GM21825 (cell line): ENCODE results near the gene ZNF576.
"Not testable (repeated sequence)": the region's sequence is repeated elsewhere in the genome, so short reads cannot be mapped to it uniquely, and the experiment has no call there.

Experiments
- ATAC-seq: cut with Tn5 transposase; IDR thresholded peaks from one replicate; pipeline ENCODE4 v1.9.1; 2021; ENCODE audit warnings: mild to moderate bottlenecking, moderate library complexity; ENCODE audit not compliant: unreplicated experiment

Gene ZNF576, protein sequence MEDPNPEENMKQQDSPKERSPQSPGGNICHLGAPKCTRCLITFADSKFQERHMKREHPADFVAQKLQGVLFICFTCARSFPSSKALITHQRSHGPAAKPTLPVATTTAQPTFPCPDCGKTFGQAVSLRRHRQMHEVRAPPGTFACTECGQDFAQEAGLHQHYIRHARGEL

DNA sequence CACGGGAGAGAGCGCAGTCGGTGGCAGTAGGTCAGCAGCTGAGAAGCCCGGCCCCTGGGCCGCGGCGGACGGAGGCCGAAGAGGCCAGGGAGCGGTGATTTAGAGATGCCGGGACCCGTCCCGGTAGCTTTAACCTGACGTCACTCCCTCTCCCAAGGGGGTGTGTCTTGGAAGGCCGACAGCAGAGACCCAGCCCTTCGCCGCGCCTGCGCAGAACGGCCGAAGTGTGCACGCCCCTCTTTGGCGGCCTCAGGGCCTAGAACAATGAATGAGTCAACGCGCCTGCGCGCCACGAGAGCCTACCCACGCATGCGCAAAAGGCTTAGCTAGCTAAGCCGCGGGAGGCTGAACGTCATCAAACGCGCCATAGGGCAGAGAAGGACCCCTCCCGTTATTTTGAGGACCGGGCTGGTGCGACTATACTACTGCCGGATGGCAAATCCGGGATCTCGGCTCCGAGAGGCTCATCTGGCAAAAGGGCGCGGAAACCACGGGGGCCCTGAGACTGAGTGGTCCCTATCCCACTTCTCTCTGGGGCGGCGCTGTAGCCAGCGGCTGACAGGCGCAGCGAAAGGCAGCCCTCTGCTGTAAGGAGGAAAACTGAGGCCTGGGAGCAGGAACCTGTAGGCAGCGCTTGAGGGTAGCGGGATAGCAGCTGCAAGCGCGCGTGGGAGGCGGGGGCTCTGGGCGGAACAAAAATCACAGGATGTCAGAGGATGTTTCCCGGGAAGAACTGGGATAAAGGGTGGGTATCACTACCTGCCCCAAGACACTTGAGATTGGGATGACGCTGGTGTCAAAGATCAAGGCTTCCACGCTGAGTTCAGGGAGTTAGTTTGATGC lies at the start of gene ZNF576, which contains the start of gene IRGQ:
TSS of gene ZNF576 (plus strand) at position 597 of the 843 bp plus-strand sequence. CDS start 514 bp downstream, outside the sequence.
TSS of gene IRGQ (minus strand) at position 136 of the 843 bp plus-strand sequence. CDS start 796 bp downstream, outside the sequence.
- peak; percentile 74 for ATAC-seq

DNA sequence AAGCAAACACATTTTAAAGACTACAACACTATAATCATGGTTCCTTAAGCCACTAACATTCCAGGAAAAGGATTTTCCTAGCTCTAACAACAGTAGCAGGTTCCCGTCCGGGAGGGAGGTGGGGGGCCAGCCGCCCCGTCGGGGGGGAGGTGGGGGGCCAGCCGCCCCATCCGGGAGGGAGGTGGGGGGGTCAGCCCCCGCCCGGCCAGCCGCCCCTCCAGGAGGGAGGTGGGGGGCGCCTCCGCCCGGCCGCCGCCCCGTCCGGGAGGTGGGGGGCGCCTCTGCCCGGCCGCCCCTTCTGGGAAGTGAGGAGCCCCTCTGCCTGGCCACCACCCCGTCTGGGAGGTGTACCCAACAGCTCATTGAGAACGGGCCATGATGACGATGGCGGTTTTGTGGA lies 48.5 kb upstream of the ZNF576 start:
- ATAC-seq, result not testable (repeated sequence)

DNA sequence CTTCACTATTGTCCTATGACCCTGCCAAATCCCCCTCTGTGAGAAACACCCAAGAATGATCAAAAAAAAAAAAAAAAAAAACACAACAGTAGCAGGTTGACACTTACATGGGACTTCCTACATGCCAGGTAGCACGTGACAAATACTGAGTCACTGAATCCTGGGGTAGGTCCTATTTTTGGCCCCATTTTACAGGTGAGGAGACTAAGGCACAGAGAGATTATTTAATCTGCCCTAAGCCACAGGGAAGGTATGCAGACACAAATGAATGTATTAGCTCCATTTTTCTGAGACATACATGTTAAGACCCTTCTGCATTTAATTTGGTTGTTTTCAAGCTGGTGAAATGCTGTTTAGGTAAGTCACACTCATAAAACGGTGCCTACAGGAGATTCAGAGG lies 47.7 kb upstream of the ZNF576 start:
- ATAC-seq, result no peak

DNA sequence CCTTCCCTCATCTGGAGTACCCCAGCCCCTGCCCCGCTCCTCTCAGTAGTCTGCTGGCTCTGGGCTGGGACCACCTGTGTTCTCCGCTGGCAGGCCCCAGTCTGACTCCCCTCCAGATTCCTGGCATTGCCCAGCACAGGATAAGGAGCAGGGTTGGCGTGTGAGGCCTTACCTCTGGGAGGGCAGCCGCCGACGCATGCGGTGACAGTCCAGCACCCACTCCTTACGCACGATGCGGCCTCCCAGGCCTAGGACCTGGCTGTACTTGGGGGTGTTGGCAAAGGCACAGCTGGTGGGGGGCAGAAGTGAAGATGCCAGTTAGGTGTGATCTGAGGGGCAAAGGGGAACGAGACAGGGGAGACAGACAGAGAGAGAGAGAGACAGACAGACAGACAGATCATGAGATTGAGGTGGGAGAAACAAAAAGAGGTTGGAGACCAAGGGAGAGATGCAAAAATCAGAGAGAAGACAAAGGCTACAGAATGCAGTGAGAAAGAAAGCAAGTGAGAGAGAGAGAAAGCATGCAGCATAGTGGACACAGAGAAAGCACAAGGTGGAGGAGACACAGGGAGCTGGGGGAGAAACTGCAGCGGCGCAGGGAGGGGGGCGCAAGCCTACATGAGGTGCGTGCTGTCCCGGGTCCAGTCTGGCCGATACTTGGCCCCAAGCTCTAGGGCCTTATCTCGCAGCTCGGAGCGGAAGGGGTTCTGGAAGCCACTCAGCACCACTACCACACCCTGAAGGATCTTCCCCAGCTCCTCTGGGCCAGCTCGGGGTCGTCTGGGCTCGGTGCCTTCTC lies 44.8 kb upstream of the ZNF576 start:
- no peak for ATAC-seq

DNA sequence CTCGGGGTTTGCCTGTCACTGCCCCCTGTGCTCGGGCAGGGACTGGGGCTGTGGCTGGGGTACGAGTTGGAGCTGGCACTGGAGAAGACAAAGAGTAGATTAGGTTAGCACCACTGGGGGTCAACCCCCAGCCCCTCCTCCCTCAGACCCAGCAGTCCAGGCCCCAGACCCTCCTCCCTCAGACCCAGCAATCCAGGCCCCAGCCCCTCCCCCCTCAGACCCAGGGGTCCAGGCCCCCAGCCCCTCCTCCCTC lies 44.3 kb upstream of the ZNF576 start:
- ATAC-seq, result no peak

DNA sequence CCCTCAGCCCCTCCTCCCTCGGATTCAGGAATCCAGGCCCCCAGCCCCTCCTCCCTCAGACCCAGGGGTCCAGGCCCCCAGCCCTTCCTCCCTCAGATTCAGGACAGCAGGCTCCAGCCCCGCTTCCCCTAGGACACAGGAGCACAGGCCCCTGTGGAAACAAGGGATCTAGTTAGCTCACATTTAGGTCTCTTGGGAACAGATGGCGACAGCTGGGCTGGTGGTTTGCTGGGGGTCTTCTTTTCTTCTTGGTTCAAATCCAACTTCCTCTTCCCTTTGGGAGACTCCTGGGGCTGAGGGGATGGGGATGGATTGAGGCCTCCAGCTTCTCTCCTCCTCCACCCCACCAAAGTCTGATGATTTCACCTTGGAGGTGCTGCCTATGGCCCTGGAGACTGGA lies 43.8 kb upstream of the ZNF576 start:
- ATAC-seq, result no peak

DNA sequence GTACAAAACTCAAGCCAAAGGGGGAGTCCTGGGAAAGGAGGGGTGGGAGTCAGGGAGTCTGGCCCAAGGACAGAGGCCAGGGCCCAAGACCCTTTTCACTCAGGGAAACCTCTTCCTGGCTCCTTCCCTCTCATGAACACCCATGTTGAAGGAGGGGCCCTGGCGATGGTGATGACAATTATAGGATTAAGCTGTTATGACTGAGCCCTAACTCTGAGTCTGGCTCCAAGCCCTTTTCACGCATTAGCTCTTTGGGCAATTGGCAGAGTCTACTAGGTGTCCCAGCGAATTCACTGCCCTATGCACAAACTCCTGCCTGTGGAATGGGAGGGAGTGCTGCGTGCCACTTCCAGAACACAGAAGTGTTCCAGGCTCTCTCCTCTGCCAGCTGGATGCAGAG lies 42.7 kb upstream of the ZNF576 start:
- no peak for ATAC-seq

DNA sequence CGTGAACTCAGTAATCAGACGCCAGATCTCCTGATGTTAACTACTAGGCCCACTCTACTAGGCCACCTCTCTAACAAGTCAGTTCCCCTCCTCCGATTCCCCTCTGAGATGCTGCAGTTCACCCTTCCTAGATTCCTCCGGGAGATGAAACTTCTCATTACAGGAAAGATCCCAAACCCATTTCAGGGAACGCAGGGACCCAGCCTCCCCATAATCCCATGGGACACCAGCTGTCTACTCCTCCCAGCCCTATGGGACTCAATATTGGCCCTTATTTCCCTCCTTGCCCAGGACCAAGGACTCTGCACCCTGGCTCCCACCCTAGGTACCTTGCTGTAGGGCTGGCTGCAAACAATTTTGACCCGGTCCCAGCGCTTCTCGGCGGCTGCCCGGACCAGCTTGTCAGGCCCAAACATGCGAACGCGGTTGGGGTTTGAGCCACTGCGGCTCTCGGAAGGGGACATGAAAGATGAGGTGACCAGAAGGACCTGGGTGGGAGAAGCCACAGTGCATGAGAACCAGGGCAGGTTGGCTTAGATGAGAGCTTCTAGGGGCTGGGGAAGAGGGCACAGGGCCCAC lies 42.0 kb upstream of the ZNF576 start:
- ATAC-seq, result no peak

DNA sequence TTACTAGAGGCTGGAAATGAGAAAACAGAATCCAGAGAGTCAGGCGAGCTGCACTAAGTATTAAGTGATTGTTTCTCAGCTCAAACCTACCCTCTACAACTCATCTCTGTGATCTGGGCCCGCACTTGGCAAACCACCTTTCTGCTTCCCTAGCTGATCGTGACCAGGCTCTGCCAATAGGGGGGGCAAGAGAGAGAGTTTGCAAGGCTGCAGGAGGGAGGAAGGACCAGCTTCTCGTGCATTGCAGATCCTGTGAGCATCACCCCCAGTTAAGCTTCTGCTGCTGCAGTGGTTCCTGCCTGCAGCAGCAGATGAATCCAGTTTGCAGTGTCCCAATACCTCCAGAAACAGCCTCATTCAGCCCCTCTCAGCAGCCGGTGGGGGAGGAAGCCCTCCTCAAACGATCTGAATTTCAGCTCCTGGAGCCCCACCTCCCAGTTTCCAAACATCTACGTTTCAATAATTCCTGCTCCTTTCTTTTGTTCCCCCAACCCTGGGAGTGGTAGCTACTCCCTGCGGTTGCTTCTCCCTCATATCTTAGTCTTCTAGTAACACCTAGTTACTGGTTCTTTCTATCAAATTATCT lies 41.1 kb upstream of the ZNF576 start:
- no peak for ATAC-seq

DNA sequence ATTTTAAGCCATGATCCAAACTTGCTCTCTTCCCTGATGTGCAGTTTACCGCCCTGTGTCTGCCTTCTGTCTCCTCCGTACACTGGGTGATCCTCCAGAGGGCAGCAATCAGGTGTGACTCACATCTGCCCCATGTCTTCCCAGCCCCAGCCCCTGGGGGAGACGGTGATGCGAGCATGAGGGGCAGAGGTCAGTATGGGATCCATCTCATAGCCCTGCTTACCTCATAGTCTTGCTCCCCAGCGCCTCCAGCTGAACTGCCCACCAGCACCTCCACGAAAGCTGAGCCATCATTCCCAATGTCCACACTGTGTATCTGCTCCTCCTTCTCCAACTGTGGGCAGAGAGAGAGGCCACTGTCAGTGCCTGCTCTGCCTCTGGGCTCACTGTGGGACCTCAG lies 35.7 kb upstream of the ZNF576 start:
- no peak for ATAC-seq

DNA sequence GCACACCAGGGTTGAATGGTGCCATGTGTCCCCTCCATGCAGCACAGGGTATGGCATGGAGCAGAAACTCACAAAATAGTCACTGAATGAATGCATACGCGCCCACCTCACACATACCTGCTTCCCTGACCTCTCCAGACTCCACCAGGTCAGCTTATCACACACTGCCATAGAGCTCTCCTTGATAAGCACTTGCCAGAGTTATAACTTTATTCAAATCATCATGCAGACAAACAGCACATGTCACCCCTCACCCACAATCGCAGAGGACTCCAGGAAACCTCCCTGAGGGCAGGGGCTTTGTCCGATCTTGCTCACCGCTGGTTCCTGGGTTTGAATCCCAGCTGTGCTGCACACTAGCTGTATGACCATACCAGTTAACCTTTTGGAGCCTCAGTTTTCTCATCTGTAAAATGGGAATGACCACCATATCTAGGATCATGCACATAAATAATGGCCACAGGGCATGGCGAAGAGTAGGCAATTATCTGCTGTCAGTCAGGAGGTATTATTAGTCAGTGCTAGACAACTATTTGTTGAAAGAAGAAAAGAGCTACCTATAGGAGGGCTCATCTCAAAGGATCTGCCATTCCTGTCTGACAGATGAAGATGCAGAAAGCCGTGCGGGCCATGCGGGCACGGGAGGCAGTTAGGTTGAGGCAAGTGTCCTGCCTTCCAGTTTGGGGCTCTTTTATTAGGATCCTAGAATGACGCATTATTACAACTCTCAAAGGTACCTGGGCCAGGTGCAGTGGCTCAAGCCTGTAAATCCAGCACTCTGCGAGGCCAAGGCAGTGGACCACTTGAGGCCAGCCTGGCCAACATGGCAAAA lies 35.0 kb upstream of the ZNF576 start:
- ATAC-seq, result no peak

DNA sequence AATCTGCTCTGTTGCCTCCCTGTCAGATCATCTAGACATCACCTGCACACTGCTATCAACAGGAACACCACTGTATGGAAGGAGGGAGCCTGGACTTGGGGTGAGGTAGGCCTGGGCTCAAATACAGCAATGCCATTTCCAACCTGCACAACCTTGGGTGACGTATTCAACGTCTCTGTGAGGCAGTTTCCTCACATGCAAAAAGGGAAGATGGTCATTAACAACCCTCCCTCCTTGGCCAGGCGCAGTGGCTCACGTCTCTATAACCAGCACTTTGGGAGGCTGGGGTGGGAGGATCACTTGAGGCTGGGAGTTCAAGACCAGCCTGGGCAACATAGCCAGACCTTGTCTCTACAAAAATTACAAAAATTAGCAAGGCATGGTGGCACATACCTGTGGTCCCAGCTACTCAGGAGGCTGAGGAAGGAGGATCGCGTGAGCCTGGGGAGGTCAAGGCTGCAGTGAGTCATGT lies 34.1 kb upstream of the ZNF576 start:
- ATAC-seq, result no peak

DNA sequence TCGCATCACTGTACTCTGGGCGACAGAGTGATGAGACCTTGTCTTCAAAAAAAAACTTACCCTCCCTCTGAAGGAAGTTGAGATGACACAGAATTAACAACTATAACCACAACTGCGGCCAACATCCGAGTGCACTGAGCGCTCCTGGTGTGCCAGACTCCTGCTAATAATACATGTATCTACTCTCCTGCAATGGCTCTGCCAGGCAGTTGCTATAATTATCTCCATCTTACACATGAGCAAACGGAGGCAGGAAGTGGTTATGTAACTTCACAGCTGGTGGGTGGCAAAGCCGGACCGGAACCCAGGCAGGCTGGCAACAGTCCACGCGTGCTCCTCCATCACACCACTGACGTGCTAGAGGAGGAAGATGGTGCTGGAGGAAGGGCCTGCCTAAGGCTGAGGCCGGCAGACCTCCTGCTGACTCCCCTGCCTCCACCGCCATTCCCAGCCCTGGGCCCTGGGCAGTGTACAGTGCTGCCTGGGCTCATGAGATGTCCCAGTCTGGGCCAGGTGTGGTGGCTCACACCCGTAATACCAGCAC lies 33.6 kb upstream of the ZNF576 start:
- peak; percentile 62 for ATAC-seq

DNA sequence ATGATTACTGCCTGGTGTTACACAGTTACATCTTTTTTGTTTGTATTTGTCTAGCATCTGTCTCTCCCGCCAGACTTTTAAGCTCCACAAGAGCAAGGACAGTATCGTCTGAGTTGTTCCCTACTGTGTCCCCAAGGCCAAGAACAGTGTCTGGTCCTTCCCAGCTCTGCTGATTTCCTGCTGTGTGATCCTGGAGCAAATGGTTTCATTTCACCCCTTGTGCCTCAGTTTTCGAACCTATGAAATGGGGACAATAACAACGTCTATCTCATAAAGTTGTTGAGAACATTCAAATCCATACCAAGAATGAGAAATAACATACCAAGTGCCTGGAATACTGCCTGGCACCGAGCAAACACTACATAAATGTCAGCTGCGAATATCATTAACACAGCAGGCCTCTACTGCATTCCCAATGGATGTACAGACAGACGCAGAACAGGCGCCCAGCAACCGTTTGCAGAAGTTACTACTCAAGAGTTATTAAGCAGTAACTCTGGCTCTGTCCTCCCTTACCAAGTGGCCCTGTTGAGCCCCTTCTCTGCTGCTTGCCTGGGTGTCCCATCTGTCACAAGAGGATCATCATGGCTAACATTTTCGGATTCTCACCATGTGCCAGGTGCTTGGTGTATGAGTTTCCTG lies 32.5 kb upstream of the ZNF576 start:
- no peak for ATAC-seq

DNA sequence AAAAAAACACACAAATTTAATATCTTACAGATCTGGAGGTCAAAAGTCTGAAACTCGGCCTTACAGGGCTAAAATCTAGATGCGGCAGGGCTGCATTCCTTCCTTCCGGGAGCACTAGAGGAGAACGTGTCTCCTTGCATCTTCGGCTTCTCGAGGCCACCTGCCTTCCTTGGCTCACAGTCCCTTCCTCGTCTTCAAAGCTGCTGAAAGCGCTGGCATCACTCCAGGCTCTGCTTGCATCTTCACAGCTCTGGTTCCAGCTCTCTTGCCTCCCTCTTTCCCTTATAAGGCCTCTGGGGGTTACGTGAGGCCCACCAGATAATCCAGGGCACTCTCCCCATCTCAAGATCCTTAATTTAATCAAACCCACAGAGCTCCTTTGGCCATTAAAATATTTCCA lies 31.6 kb upstream of the ZNF576 start:
- no peak for ATAC-seq

DNA sequence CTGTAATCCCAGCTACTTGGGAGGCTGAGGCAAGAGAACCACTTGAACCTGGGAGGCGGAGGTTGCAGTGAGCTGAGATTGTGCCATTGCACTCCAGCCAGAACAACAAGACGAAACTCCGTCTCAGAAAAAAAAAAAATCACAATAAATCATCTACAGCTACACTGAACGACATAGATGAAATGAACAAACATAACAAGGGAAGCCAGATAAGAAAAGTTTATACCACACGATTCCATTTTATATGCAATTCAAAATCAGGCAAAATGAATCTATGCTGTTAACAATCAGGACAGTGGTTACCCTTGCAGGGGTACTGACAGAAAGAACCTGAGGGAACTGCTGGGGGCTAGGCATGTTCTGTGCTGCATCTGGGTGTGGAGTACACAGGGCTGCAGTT lies 26.7 kb upstream of the ZNF576 start:
- ATAC-seq, result no peak

DNA sequence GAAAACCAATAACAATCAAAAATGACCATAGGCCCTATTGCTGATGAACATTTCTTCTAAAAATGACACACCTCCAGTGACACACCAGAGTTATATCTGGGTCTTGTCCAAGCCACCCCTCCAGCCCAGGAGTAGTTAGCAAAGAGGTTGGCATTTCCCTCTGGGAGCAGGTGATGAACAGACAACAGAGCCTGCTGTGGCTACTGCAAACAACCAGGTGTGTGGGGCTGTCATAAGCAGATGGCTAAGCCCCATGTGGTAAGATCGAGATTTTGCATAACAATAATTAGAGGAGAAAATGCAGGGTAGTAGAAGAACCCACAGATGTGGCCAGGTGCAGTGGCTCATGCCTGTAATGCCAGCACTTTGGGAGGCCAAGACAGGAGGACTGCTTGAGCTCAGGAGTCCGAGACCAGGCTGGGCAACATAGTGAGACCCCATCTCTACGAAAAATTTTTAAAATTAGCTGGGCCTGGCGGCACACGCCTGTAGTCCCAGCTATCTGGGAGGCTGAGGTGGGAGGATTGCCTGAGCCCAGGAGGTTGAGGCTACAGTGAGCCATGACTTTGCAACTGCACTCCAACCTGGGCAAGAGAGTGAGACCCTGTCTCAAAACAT lies 26.1 kb upstream of the ZNF576 start:
- no peak for ATAC-seq

DNA sequence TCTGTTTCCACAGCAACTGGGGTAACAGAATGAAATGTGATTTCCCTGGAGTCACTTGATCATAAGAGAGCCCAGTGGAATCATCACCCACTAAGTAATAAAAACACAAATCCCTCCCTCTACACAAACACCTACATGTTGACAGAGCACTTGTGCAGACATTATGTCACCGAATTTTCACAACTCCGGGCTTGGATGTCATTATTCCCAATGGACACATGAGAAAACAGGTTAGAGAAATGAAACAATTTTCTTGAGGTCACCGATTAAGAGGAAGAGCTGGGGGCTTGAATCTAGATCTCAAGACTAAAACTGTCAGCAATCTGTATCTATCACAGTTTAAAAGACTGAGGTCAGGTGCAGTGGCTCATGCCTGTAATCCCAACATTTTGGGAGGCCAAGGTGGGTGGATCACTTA lies 24.2 kb upstream of the ZNF576 start:
- no peak for ATAC-seq
